Sigmoid colon (tissue), 7 donors: ENCODE data around the gene CC2D1A. TPM values are rescaled to one million over a fixed set of nuclear protein-coding genes. Genes with fewer than 3 reads are reported as not detected.

Experiments
- DNase-seq: peaks from one replicate; pipeline ENCODE4 v3.0.0-alpha.2; 2019
- H3K27ac ChIP-seq, 4 donors: fragments of 200-600 bp; sonication (generic); one replicate each; pipeline ENCODE4 v1.5.1; 2016 to 2019; ENCODE audit warnings: mild to moderate bottlenecking in 1 of 4
- H3K27me3 ChIP-seq, 3 donors: fragments of 200-600 bp; sonication (generic); one replicate each; pipeline ENCODE4 v1.5.1; 2019; ENCODE audit warnings: mild to moderate bottlenecking in 1 of 3
- H3K36me3 ChIP-seq, 4 donors: fragments of 200-600 bp; sonication (generic); one replicate each; pipeline ENCODE4 v1.5.1; 2016 to 2019
- H3K4me1 ChIP-seq, 4 donors: fragments of 200-600 bp; sonication (generic); one replicate each; pipeline ENCODE4 v1.5.1; 2017 to 2019
- H3K4me3 ChIP-seq, 4 donors: fragments of 200-600 bp; sonication (generic); one replicate each; pipeline ENCODE4 v1.5.1; 2017 to 2019; ENCODE audit warnings: mild to moderate bottlenecking in 2 of 4, moderate library complexity in 1 of 4
- H3K9me3 ChIP-seq, 4 donors: fragments of 200-600 bp in 3 of 4; sonication (generic) in 3 of 4; one replicate each; pipeline versions ENCODE4 v1.5.1 to v1.6.1; 2013 to 2019
- EP300 ChIP-seq, 4 donors: sonication (generic); formaldehyde crosslinking; IDR thresholded peaks; one replicate each; pipeline ENCODE4 v1.6.1; 2017; ENCODE audit warnings: antibody characterized with exemption in 4 of 4
- POLR2A ChIP-seq, 2 donors: fragments of 450-650 bp; IDR thresholded peaks; one replicate each; pipeline ENCODE4 v1.6.1; 2016; ENCODE audit warnings: antibody characterized with exemption in 2 of 2, mild to moderate bottlenecking in 2 of 2, moderate library complexity in 2 of 2
- POLR2AphosphoS5 ChIP-seq, 4 donors: sonication (generic); formaldehyde crosslinking; IDR thresholded peaks; one replicate each; pipeline ENCODE4 v1.6.1; 2017; ENCODE audit warnings: antibody characterized with exemption in 4 of 4
- WGBS, 2 donors: extraction: QIAGEN DNeasy Blood & Tissue Kit; methylation state at CpG; one replicate each; pipeline ENCODE4 v1.1.7; 2013; 5-methylcytosine and 5-hydroxymethylcytosine counted together
- intact Hi-C: fragments of 100-400 bp; cut with DNase I; formaldehyde crosslinking; loops from one replicate; pipeline ENCODE4 v1.15.1; 2023
- polyA plus RNA-seq, 3 donors: library from polyadenylated mRNA; stranded (reverse); fragments of 200-250 nt; gene quantifications; one replicate each; pipeline ENCODE4 v1.2.3, GENCODE V29; 2013
- total RNA-seq, 4 donors: library from RNA; depleted of rRNA; stranded (reverse); fragments of >200 nt; gene quantifications; one replicate each; pipeline ENCODE4 v1.1.0, GENCODE V29; 2016
- TF ChIP-seq, protein P1 (sequence below), 4 experiments: fragments of 450-650 bp in 3 of 4; fragments of 200-600 bp in 1 of 4; IDR thresholded peaks; one replicate each; pipeline ENCODE4 v1.5.1; 2016 to 2019; ENCODE audit warnings: antibody characterized with exemption in 4 of 4, mild to moderate bottlenecking in 3 of 4, moderate library complexity in 2 of 4
- donor health status: healthy with polysubstance abuse.
- donor health status: Bipolar disorder and iron deficiency.
- donor health status: healthy.

Gene CC2D1A
- total RNA-seq (10 to 100 TPM; 15.0 to 33.5 (median 21.4) TPM), polyA plus RNA-seq (10 to 100 TPM; 38.4 to 88.2 (median 65.7) TPM)

DNA sequence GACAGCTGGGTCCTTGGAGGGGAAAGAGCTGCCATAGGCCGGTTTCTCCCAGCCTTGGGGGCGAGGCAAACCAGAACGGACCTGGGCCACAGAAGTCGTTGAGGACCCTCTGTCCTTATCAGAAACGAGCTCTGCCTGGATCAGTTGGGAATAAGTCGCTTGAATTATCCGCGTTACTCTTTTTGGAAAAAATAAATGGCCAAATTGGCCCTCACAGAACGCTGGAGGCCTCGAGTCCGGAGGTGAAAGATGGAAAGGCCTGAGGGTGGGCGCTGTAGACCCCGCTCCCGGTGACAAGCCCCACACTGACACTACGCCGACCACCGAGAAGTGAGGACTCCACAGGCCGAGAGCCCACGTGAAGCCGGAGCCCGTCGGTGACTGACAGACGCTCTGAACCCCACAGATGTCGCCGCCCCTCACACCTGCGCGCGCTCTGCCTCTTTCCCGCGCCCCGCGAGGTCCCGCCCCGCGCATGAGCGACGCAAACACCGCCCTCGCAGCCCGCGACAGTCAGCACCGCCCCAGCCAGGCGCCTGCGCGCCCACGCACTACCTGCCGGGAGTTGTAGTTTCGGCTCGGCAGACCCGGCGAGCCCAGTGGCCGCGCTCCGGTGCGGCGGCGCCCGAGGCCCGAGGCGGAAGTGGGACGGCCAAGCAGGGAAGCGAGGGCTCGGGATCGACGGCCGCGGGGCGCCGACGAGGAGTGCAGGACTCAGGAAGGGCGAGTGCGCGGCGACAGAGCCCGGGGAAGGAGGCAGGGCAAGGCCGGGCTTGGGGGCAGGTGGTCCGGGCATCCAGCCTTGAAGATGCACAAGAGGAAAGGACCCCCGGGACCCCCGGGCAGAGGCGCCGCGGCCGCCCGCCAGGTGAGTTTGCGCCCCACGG, at the start of gene CC2D1A, which contains the start of gene BRME1:
CC2D1A (plus strand) TSS at position 568 of the 887 bp plus-strand sequence; CDS start at position 809, 241 bp downstream.
BRME1 (minus strand) TSS at position 484 of the 887 bp plus-strand sequence. CDS start 1,225 bp downstream, outside the sequence.
- peak within 1 kb of the TSS; percentile 56 to 76 (median 71) for H3K27ac ChIP-seq
- no peaks in the 10 kb centered on the region for H3K9me3 ChIP-seq
- peak within 1 kb of the TSS; percentile 68 to 89 (median 74) for H3K4me3 ChIP-seq
- DNase-seq = peak; percentile 95
- WGBS, 2 donors = 9 to 13% methylated on average over 86 of the region's 86 CpGs
- intact Hi-C loops = no loop called here
- peak; percentile 32 to 83 (median 66) for TF ChIP-seq POLR2AphosphoS5 (IDR thresholded peaks at IDR 0.05)
- no peak for TF ChIP-seq EP300 (IDR thresholded peaks at IDR 0.05)
- TF ChIP-seq, protein P1, sequence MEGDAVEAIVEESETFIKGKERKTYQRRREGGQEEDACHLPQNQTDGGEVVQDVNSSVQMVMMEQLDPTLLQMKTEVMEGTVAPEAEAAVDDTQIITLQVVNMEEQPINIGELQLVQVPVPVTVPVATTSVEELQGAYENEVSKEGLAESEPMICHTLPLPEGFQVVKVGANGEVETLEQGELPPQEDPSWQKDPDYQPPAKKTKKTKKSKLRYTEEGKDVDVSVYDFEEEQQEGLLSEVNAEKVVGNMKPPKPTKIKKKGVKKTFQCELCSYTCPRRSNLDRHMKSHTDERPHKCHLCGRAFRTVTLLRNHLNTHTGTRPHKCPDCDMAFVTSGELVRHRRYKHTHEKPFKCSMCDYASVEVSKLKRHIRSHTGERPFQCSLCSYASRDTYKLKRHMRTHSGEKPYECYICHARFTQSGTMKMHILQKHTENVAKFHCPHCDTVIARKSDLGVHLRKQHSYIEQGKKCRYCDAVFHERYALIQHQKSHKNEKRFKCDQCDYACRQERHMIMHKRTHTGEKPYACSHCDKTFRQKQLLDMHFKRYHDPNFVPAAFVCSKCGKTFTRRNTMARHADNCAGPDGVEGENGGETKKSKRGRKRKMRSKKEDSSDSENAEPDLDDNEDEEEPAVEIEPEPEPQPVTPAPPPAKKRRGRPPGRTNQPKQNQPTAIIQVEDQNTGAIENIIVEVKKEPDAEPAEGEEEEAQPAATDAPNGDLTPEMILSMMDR (IDR thresholded peaks at IDR 0.05) = no peak
- peak in 1 of 2 donors; percentile 28 for TF ChIP-seq POLR2A (IDR thresholded peaks at IDR 0.05)
- peaks cover 0 to 15% (median 7%) of the 10 kb centered on the region in 4 donors for H3K36me3 ChIP-seq
- peaks cover 0 to 24% (median 15%) of the 10 kb centered on the region in 4 donors for H3K4me1 ChIP-seq
- H3K27me3 ChIP-seq = no peaks in the 10 kb centered on the region

- no peak for DNase-seq
- Histone ChIP-seq H3K27me3 (no peaks in the 10 kb centered on the region), H3K36me3 (no peaks in the 10 kb centered on the region), H3K9me3 (no peaks in the 10 kb centered on the region), H3K4me1 (peaks cover 0 to 27% (median 20%) of the 10 kb centered on the region in 4 donors), H3K27ac (no peak overlapping the region), H3K4me3 (no peak overlapping the region)
- TF ChIP-seq EP300 (IDR thresholded peaks at IDR 0.05) (no peak), POLR2AphosphoS5 (IDR thresholded peaks at IDR 0.05) (no peak), POLR2A (IDR thresholded peaks at IDR 0.05) (no peak)
- TF ChIP-seq, protein P1 (IDR thresholded peaks at IDR 0.05) = no peak
- WGBS, 2 donors = 42 to 59% methylated on average over 2 of the region's 2 CpGs
- intact Hi-C loops = no loop called here
These were observed 49.5 kb upstream of the CC2D1A start for GRCh38 chr19:13856497-13856896.

GRCh38 chr19:13859361-13859880, 46.6 kb upstream of the CC2D1A start:
- TF ChIP-seq POLR2A (IDR thresholded peaks at IDR 0.05) = no peak
- no peak for TF ChIP-seq EP300 (IDR thresholded peaks at IDR 0.05)
- no peak for TF ChIP-seq POLR2AphosphoS5 (IDR thresholded peaks at IDR 0.05)
- TF ChIP-seq, protein P1 (IDR thresholded peaks at IDR 0.05) = no peak
- WGBS, 2 donors = 93 to 95% methylated on average over 3 of the region's 3 CpGs
- no peaks in the 10 kb centered on the region for H3K36me3 ChIP-seq
- H3K9me3 ChIP-seq = no peaks in the 10 kb centered on the region
- H3K27ac ChIP-seq = peak overlapping the region in 1 of 4 donors; percentile 14
- no peak for DNase-seq
- intact Hi-C loops = no loop called here
- peaks cover 0 to 22% (median 16%) of the 10 kb centered on the region in 4 donors for H3K4me1 ChIP-seq
- no peak overlapping the region for H3K4me3 ChIP-seq
- no peaks in the 10 kb centered on the region for H3K27me3 ChIP-seq

DNA sequence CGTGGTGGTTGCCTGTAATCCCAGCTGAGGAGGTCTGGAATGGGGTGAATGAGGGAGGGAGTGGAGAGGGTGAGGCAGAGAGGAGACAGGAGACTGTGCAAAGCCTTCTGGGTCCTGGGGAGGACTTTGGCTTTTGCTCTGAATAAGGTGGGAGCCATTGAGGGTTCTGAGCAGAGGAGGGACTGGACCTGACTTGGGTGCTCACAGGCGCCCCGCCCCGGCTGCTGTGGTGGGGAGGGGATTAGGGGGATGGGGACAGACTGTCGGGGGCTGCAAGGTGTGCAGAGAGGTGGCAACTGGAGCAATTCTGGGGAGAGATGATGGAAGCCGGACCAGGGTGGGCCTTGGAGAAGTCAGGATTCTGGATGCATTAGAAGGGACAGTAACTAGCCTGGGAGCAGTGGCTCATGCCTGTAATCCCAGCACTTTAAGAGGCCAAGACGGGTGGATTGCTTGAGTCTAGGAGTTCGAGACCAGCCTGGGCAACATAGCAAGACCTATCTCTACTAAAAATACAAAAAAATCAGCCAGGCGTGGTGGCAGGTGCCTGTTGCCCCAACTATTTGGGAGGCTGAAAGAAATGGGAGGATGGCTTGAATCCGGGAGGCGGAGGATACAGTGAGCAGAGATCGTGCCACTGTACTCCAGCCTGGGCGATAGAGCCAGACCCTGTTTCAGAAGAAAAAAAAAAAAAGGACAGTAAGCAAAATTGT, 45.2 kb upstream of the CC2D1A start:
- peak overlapping the region; percentile 89 to 97 (median 93) for H3K27ac ChIP-seq
- no peaks in the 10 kb centered on the region for H3K36me3 ChIP-seq
- 82 to 84% methylated on average over 13 of the region's 13 CpGs for WGBS, 2 donors
- peaks cover 0 to 31% (median 19%) of the 10 kb centered on the region in 4 donors for H3K4me1 ChIP-seq
- H3K4me3 ChIP-seq = peak overlapping the region in 2 of 4 donors; percentile 45 to 52
- intact Hi-C loops = no loop called here
- H3K27me3 ChIP-seq = no peaks in the 10 kb centered on the region
- TF ChIP-seq, protein P1 (IDR thresholded peaks at IDR 0.05) = no peak
- TF ChIP-seq POLR2A (IDR thresholded peaks at IDR 0.05) (no peak), POLR2AphosphoS5 (IDR thresholded peaks at IDR 0.05) (no peak), EP300 (IDR thresholded peaks at IDR 0.05) (no peak)
- DNase-seq = no peak
- no peaks in the 10 kb centered on the region for H3K9me3 ChIP-seq
